Measurements from ENCODE around the gene TRIP12. TPM values are rescaled to one million over a fixed set of nuclear protein-coding genes. Genes with fewer than 3 reads are reported as not detected.

Gene TRIP12
- total RNA-seq, 1 donor from 2014 or later = 211 TPM

GRCh38 chr2:229861431-229861830 is 60.4 kb downstream of the TRIP12 start:
- DNase-seq = no peak
- ATAC-seq = no peak
- Histone ChIP-seq H3K27me3 (no peaks in the 10 kb centered on the region), H3K9me3 (no peaks in the 10 kb centered on the region), H3K4me1 (peaks cover 4% of the 10 kb centered on the region), H3K36me3 (peaks cover 26% of the 10 kb centered on the region), H3K4me3 (no peak overlapping the region), H3K27ac (no peak overlapping the region)
- intact Hi-C loops (cut with DNase I) = no loop called here
- TF ChIP-seq CTCF (IDR thresholded peaks at IDR 0.05) = no peak

GRCh38 chr2:229860334-229860733 is 61.5 kb downstream of the TRIP12 start:
- Histone ChIP-seq H3K27me3 (no peaks in the 10 kb centered on the region), H3K4me1 (peaks cover 8% of the 10 kb centered on the region), H3K9me3 (no peaks in the 10 kb centered on the region), H3K27ac (no peak overlapping the region), H3K36me3 (peaks cover 35% of the 10 kb centered on the region), H3K4me3 (no peak overlapping the region)
- ATAC-seq (no peak), DNase-seq (no peak)
- intact Hi-C loops (cut with DNase I) = no loop called here
- no peak for TF ChIP-seq CTCF (IDR thresholded peaks at IDR 0.05)

GRCh38 chr2:229858351-229858750 is 63.5 kb downstream of the TRIP12 start:
- no peak for TF ChIP-seq CTCF (IDR thresholded peaks at IDR 0.05)
- no peaks in the 10 kb centered on the region for H3K27me3 ChIP-seq
- H3K27ac ChIP-seq = no peak overlapping the region
- ATAC-seq (no peak), DNase-seq (no peak)
- H3K36me3 ChIP-seq = peaks cover 39% of the 10 kb centered on the region
- H3K4me1 ChIP-seq = peaks cover 12% of the 10 kb centered on the region
- no peaks in the 10 kb centered on the region for H3K9me3 ChIP-seq
- intact Hi-C loops (cut with DNase I) = no loop called here
- no peak overlapping the region for H3K4me3 ChIP-seq

GRCh38 chr2:229857634-229858033 is 64.2 kb downstream of the TRIP12 start:
- Histone ChIP-seq H3K27me3 (no peaks in the 10 kb centered on the region), H3K4me3 (no peak overlapping the region), H3K27ac (no peak overlapping the region), H3K36me3 (peaks cover 39% of the 10 kb centered on the region), H3K4me1 (peaks cover 19% of the 10 kb centered on the region), H3K9me3 (no peaks in the 10 kb centered on the region)
- no peak for ATAC-seq
- no peak for DNase-seq
- intact Hi-C loops (cut with DNase I) = no loop called here
- no peak for TF ChIP-seq CTCF (IDR thresholded peaks at IDR 0.05)

- Histone ChIP-seq H3K36me3 (peaks cover 43% of the 10 kb centered on the region), H3K9me3 (no peaks in the 10 kb centered on the region), H3K27ac (no peak overlapping the region), H3K4me3 (no peak overlapping the region), H3K4me1 (peaks cover 28% of the 10 kb centered on the region), H3K27me3 (no peaks in the 10 kb centered on the region)
- intact Hi-C loops (cut with DNase I) = no loop called here
- DNase-seq (no peak), ATAC-seq (peak; percentile 82)
- no peak for TF ChIP-seq CTCF (IDR thresholded peaks at IDR 0.05)
Observed at GRCh38 chr2:229856413-229856812, 65.4 kb downstream of the TRIP12 start.

- no peaks in the 10 kb centered on the region for H3K9me3 ChIP-seq
Observed at GRCh38 chr2:229855116-229855515, 66.7 kb downstream of the TRIP12 start.

More at GRCh38 chr2:229855116-229855515, 66.7 kb downstream of the TRIP12 start:
- H3K27me3 ChIP-seq = no peaks in the 10 kb centered on the region
- peaks cover 28% of the 10 kb centered on the region for H3K4me1 ChIP-seq
- no peak for DNase-seq
- no peak overlapping the region for H3K27ac ChIP-seq
- no peak overlapping the region for H3K4me3 ChIP-seq
- intact Hi-C loops (cut with DNase I) = no loop called here
- H3K36me3 ChIP-seq = peaks cover 43% of the 10 kb centered on the region
- ATAC-seq = no peak
- no peak for TF ChIP-seq CTCF (IDR thresholded peaks at IDR 0.05)
